GM12872 (cell line): ENCODE data around the gene THRA.

Source experiments
- TF ChIP-seq, protein P1 (sequence below): IDR thresholded peaks from 3 replicates; pipeline ENCODE4 v1.5.1; 2011; ENCODE audit warnings: low read depth, mild to moderate bottlenecking, low read length, moderate library complexity; ENCODE audit not compliant: insufficient read depth

The THRA gene

DNA sequence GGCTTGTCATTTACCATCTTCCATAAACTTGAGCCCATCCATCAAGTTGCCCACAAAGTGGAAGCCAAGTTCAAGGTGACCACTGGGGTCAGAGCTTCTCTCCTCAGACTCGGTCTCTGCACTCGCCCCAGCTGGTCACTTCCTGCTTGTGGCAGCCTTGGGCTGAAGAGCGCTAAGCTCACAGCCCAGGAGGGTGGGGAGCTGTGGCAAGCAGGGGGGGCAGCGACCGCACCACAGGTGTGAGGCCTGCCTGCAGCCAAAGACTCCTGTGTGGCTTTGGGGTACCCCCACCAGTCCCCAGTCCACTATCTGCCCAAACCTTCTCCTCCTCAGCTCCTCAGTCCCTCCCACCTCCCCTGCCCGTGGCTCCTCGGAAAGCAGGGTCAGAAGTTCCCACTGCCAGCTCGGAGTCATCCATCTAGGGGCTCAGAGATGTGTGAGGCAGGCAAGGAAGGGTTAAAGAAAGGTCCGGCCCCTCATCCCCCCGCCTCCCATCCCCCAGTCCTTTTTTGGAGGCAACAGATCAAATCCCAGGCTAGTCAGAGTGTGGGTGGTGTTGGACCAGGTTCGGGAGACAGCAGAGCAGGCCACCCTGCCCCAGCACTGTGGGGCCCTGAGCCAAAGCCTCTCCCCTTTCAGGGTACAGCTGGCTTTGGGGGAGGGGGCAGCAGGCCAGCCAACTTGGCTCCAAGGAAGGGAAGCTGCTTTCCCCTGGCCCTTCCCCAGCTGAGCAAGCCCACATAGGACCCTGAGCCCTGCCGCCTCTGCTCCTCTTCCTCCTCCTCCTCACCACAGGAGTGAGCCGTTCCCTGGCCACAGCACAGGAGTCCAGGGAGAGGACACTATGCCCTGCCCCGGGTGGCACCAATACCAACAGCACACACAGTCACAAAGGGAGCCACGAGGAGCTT is 44.3 kb upstream of the THRA start:
- TF ChIP-seq, protein P1, sequence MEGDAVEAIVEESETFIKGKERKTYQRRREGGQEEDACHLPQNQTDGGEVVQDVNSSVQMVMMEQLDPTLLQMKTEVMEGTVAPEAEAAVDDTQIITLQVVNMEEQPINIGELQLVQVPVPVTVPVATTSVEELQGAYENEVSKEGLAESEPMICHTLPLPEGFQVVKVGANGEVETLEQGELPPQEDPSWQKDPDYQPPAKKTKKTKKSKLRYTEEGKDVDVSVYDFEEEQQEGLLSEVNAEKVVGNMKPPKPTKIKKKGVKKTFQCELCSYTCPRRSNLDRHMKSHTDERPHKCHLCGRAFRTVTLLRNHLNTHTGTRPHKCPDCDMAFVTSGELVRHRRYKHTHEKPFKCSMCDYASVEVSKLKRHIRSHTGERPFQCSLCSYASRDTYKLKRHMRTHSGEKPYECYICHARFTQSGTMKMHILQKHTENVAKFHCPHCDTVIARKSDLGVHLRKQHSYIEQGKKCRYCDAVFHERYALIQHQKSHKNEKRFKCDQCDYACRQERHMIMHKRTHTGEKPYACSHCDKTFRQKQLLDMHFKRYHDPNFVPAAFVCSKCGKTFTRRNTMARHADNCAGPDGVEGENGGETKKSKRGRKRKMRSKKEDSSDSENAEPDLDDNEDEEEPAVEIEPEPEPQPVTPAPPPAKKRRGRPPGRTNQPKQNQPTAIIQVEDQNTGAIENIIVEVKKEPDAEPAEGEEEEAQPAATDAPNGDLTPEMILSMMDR: no peak

DNA sequence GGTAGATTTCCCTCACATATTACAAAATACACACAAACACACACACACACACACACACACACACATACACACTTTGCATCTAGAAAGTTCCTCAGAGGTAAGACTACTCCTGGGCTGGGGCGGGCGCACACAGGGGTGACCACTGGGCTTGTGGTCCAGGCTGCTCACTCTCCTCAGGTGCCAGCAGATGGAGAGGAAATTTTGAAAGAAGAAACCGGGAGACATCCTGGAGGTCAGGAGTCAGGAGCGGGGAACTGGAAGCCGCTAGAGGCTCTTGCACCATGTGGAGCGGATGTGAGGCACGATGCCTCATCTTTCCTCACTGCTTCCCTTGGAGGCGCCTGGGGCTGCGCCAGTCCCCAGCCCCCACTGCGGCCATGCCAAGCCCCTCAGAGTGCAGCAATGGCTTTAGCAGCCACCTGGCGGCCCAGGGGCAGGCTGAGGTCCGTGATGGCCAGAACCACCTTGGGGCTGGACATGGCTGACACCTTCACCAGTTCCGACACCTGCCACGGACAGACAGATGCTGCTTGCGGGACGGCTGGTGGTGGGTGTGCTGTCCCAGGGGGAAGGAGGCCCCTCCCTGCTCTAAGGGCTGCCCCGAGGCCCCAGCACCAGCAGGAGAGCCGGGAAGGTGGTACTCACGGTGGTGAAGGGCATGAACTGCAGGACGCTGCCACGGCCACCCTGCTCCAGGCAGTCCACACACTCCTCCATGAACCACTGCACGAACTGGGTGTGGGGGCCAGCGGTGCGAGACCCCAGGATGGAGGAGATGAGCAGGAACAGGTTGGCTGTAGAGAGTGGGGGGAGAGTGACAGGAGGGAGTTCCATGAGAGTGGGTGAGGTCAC is 43.4 kb upstream of the THRA start:
- TF ChIP-seq, protein P1: no peak

DNA sequence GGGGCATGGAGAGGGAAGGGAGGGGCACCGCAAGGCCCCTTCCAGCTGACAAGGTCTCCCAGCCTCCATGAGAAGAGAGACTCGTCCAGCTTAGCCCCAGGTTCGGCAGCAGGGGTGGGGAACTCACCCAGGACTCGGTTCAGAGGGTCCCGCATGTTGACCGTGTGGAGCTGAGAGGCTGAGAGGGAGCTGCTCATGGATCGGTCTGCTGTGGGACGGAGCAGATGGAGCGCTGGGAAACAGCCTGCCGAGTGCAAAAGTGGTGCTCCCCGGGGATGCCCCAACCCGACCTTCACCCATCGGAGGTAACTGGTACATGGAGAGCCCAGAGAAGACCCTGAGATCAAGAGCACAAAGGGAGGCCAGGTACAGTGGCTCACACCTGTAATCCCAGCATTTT is 42.6 kb upstream of the THRA start:
- TF ChIP-seq, protein P1: no peak

DNA sequence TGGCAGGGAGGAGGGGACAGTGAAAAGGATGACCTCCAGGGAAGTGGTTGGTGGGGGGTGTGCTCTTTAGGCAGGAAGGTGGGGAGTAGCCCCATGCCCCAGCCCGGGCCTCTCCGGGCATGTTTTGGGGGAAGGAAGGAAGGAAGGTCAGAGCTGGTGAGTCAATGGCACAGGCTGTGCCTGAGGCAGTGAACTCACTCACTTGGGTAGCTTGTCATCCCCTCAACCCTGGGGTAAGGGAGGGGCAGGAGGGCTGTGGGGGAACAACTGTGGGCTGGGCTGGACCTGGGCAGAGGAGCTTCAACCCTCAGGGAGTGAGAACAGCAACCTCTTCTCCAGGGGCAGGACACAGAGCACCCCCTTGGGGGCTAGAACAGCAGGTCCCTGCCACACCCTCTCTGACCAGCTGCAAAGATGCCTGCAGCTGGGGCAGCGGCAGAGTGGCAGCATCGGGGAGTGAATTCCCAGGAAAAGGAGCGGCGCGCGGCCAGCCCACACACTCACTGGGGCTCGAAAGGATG is 41.3 kb upstream of the THRA start:
- TF ChIP-seq, protein P1: no peak

DNA sequence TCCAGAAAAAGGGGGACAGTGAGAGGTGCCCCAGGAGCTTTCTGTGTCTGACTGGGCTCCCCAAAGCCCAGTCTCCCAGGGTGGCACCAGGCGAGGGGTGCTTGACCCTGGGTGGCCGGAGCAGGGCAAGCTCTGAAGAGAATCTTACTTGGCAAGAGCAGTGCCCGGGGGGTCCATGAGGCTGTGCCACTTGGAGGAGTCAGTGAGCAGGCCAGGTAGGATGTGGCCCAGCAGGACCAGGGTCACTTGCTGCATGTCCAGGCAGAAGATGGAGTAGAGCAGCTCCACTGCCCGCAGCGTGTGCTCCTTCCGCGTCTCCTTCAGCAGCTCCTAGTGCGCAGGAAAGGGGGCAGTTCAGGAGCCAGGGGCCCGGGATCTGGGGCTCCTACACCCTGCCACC is 40.3 kb upstream of the THRA start:
- TF ChIP-seq, protein P1: no peak

DNA sequence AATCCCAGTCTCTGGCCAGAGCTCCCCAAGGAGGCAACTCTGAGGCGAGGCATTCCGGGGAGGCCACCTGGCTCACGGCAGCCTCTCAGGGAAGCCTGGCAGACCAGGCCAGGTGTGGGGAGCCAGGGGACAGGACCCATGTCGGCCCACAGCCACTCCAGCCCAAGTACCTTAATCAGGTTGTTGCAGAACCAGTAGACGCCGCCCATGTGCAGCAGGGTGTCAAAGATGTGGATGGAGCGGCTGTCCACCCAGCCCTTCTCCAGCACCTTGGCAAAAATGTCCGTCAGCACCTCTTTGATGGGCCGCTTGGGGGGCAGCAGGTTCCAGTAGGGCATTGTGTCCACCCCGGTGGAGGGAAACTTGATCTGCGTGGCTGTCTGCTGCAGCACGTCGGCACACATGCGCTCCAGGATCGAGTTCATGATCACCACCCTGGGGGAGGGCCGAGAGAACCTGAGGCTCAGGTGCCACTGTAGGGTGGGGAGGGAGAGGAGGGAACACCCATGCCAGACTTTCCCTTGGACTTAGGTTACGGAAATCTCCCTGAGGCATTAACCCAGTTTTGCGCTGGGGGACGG is 39.7 kb upstream of the THRA start:
- TF ChIP-seq, protein P1: no peak
